ENCODE data around the gene RHD. TPM values are rescaled to one million over a fixed set of nuclear protein-coding genes. Genes with fewer than 3 reads are reported as not detected.
A peak's percentile ranks its signal among the peaks of the same experiment; 100 is the strongest.
"Not testable (repeated sequence)": the region's sequence is repeated elsewhere in the genome, so short reads cannot be mapped to it uniquely, and the experiment has no call there.

The RHD gene
- polyA plus RNA-seq, 1 experiment = not detected

DNA sequence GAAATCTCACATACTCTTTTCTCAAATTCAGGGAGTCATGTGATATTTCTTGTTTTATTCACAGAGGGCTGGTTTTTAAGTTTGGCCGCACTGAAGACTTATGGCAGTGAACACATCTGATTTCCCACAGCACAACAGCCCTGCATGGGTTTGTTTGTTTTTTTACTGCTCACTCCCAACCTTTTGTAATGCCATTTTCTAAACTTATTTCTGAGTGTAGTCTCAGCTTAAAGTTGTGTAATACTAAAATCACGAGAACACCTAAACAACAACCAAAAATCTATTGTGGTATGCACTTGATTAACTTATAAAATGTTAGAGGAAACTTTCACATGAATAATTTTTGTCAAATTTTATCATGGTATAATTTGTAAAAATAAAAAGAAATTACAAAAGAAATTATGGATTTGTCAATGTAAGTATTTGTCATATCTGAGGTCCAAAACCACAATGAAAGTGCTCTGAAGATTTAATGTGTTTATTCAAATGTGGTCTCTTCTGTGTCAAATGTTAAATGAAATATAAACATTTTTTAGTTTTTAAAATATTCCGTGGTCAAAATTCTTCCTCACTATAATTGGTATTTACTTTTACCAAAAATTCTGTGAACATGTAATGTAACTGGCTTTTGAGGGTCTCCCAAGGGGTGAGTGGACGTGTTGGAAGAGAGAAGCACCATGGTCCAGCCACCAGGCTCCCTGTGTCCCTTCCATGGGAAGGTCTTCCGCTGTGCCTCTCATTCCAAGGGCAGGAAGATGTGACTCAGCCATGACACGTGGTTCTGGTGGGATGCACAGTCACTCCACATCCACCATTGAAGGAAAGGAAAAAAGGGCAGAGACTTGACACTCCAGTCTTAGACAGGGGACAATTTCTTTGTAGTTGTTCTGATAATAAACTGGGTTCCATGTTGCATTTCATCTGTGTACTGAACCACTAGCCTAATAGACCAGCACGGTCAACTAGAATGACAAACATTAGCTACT lies 88.6 kb downstream of the RHD start:
- H3K4me3 ChIP-seq (ENCODE audit: low read depth, low read length) = no peak overlapping the region
- H3K9me3 ChIP-seq (ENCODE audit: control insufficient read depth, insufficient read depth, low read length) = no peaks in the 10 kb centered on the region
- H3K27me3 ChIP-seq (ENCODE audit: control insufficient read depth, insufficient read depth, low read length) = no peaks in the 10 kb centered on the region
- CTCF ChIA-PET = no interaction called here
- TF ChIP-seq, protein P1, sequence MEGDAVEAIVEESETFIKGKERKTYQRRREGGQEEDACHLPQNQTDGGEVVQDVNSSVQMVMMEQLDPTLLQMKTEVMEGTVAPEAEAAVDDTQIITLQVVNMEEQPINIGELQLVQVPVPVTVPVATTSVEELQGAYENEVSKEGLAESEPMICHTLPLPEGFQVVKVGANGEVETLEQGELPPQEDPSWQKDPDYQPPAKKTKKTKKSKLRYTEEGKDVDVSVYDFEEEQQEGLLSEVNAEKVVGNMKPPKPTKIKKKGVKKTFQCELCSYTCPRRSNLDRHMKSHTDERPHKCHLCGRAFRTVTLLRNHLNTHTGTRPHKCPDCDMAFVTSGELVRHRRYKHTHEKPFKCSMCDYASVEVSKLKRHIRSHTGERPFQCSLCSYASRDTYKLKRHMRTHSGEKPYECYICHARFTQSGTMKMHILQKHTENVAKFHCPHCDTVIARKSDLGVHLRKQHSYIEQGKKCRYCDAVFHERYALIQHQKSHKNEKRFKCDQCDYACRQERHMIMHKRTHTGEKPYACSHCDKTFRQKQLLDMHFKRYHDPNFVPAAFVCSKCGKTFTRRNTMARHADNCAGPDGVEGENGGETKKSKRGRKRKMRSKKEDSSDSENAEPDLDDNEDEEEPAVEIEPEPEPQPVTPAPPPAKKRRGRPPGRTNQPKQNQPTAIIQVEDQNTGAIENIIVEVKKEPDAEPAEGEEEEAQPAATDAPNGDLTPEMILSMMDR (IDR thresholded peaks at IDR 0.05; ENCODE audit: low read depth, low read length) = no peak
- DNase-seq (ENCODE audit: low read depth, low spot score) = no peak
- H3K27ac ChIP-seq (ENCODE audit: low read depth, low read length) = no peak overlapping the region
- POLR2A ChIA-PET = interaction anchor here (0.7 kb wide), 1 partner anchor 39 kb away, joined by 3 read pairs; no protein-coding TSS in a partner anchor

- POLR2A ChIA-PET = no interaction called here
- CTCF ChIA-PET = no interaction called here
- no peaks in the 10 kb centered on the region for H3K9me3 ChIP-seq (ENCODE audit: control insufficient read depth, insufficient read depth, low read length)
- H3K4me3 ChIP-seq (ENCODE audit: low read depth, low read length) = no peak overlapping the region
- no peak for DNase-seq (ENCODE audit: low read depth, low spot score)
- TF ChIP-seq, protein P1 (IDR thresholded peaks at IDR 0.05; ENCODE audit: low read depth, low read length) = no peak
- H3K27ac ChIP-seq (ENCODE audit: low read depth, low read length) = no peak overlapping the region
- H3K27me3 ChIP-seq (ENCODE audit: control insufficient read depth, insufficient read depth, low read length) = no peaks in the 10 kb centered on the region
Observed at GRCh38 chr1:25361901-25362300, 89.6 kb downstream of the RHD start.

DNA sequence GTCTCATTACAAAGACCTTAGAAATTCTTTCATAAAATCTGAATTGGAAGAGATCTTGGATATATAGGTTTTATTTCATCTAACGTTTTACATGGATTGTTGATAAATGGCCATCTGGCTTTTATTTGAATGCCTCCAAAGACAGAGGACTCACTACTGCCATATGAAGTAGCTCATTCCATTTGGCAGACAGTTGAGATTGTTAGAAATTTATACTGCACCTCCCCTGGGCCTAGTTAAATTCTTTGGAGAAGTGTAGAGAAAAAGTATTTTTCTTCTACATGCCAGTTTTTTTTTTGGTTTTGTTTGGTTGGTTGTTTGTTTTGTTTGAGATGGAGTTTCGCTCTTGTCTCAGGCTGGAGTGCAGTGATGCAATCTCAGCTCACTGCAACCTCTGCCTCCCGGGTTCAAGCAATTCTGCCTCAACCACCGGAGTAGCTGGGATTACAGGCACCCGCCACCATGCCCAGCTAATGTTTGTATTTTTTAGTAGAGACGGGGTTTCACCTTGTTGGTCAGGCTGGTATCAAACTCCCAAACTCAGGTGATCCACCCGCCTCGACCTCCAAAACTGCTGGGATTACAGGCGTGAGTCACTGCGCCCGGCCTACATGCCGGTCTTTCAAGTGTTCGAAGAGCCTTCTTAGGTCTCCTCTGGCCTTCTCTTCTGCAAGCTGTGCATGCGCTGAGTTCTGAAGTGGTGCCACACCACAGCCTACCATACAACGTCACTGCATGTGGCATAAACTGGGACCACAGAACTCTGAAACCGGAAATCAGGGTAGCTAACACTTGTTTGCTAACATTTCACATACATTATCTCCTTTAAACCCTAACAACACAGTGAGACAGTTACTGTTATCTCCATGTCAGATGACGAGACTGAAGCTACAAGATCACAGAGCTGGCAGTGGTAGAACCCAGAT lies 90.6 kb downstream of the RHD start:
- DNase-seq (ENCODE audit: low read depth, low spot score); CTCF ChIA-PET; POLR2A ChIA-PET; H3K4me3 ChIP-seq (ENCODE audit: low read depth, low read length); H3K9me3 ChIP-seq (ENCODE audit: control insufficient read depth, insufficient read depth, low read length); H3K27me3 ChIP-seq (ENCODE audit: control insufficient read depth, insufficient read depth, low read length); H3K27ac ChIP-seq (ENCODE audit: low read depth, low read length): not testable (repeated sequence)

GRCh38 chr1:25369241-25369640 lies 96.9 kb downstream of the RHD start:
- Histone ChIP-seq H3K27ac (ENCODE audit: low read depth, low read length) (no peak overlapping the region), H3K4me3 (ENCODE audit: low read depth, low read length) (no peak overlapping the region), H3K27me3 (ENCODE audit: control insufficient read depth, insufficient read depth, low read length) (no peaks in the 10 kb centered on the region), H3K9me3 (ENCODE audit: control insufficient read depth, insufficient read depth, low read length) (no peaks in the 10 kb centered on the region)
- TF ChIP-seq, protein P1 (IDR thresholded peaks at IDR 0.05; ENCODE audit: low read depth, low read length) = no peak
- ChIA-PET POLR2A (interaction anchor here (1.1 kb wide), 1 partner anchor 122 kb away, joined by 3 read pairs; the partner anchor contains the start of gene RSRP1), CTCF (no interaction called here)
- no peak for DNase-seq (ENCODE audit: low read depth, low spot score)

- H3K9me3 ChIP-seq (ENCODE audit: control insufficient read depth, insufficient read depth, low read length); H3K27ac ChIP-seq (ENCODE audit: low read depth, low read length); H3K4me3 ChIP-seq (ENCODE audit: low read depth, low read length); H3K27me3 ChIP-seq (ENCODE audit: control insufficient read depth, insufficient read depth, low read length); DNase-seq (ENCODE audit: low read depth, low spot score); POLR2A ChIA-PET: not testable (repeated sequence)
- CTCF ChIA-PET = interaction anchor here (0.6 kb wide), 1 partner anchor 22 kb away, joined by 3 read pairs; no protein-coding TSS in a partner anchor
Observed at GRCh38 chr1:25369691-25370271, 97.5 kb downstream of the RHD start.

- H3K9me3 ChIP-seq (ENCODE audit: control insufficient read depth, insufficient read depth, low read length); CTCF ChIA-PET; H3K27me3 ChIP-seq (ENCODE audit: control insufficient read depth, insufficient read depth, low read length); H3K4me3 ChIP-seq (ENCODE audit: low read depth, low read length): not testable (repeated sequence)
- peak; percentile 34 for DNase-seq (ENCODE audit: low read depth, low spot score)
- POLR2A ChIA-PET = interaction anchor here (1.6 kb wide), 1 partner anchor 124 kb away, joined by 6 read pairs; the partner anchor contains the start of gene RSRP1
- peak overlapping the region; percentile 21 for H3K27ac ChIP-seq (ENCODE audit: low read depth, low read length)
Observed at GRCh38 chr1:25371757-25372156, 99.4 kb downstream of the RHD start.

- H3K9me3 ChIP-seq (ENCODE audit: control insufficient read depth, insufficient read depth, low read length); H3K4me3 ChIP-seq (ENCODE audit: low read depth, low read length); POLR2A ChIA-PET; DNase-seq (ENCODE audit: low read depth, low spot score); H3K27me3 ChIP-seq (ENCODE audit: control insufficient read depth, insufficient read depth, low read length); H3K27ac ChIP-seq (ENCODE audit: low read depth, low read length); CTCF ChIA-PET: not testable (repeated sequence)
Observed at GRCh38 chr1:25378367-25378766, 106.1 kb downstream of the RHD start.

All from AG04450 (cell line).